HG03045 (cell line): ENCODE results near the gene ECT2.
A peak's percentile ranks its signal among the peaks of the same experiment; 100 is the strongest.
"Not testable (repeated sequence)": the region's sequence is repeated elsewhere in the genome, so short reads cannot be mapped to it uniquely, and the experiment has no call there.

Experiments
- ATAC-seq: cut with Tn5 transposase; IDR thresholded peaks from one replicate; pipeline ENCODE4 v1.9.1; 2021; ENCODE audit warnings: mild to moderate bottlenecking, moderate library complexity; ENCODE audit not compliant: unreplicated experiment

Gene ECT2, protein sequence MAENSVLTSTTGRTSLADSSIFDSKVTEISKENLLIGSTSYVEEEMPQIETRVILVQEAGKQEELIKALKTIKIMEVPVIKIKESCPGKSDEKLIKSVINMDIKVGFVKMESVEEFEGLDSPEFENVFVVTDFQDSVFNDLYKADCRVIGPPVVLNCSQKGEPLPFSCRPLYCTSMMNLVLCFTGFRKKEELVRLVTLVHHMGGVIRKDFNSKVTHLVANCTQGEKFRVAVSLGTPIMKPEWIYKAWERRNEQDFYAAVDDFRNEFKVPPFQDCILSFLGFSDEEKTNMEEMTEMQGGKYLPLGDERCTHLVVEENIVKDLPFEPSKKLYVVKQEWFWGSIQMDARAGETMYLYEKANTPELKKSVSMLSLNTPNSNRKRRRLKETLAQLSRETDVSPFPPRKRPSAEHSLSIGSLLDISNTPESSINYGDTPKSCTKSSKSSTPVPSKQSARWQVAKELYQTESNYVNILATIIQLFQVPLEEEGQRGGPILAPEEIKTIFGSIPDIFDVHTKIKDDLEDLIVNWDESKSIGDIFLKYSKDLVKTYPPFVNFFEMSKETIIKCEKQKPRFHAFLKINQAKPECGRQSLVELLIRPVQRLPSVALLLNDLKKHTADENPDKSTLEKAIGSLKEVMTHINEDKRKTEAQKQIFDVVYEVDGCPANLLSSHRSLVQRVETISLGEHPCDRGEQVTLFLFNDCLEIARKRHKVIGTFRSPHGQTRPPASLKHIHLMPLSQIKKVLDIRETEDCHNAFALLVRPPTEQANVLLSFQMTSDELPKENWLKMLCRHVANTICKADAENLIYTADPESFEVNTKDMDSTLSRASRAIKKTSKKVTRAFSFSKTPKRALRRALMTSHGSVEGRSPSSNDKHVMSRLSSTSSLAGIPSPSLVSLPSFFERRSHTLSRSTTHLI

DNA sequence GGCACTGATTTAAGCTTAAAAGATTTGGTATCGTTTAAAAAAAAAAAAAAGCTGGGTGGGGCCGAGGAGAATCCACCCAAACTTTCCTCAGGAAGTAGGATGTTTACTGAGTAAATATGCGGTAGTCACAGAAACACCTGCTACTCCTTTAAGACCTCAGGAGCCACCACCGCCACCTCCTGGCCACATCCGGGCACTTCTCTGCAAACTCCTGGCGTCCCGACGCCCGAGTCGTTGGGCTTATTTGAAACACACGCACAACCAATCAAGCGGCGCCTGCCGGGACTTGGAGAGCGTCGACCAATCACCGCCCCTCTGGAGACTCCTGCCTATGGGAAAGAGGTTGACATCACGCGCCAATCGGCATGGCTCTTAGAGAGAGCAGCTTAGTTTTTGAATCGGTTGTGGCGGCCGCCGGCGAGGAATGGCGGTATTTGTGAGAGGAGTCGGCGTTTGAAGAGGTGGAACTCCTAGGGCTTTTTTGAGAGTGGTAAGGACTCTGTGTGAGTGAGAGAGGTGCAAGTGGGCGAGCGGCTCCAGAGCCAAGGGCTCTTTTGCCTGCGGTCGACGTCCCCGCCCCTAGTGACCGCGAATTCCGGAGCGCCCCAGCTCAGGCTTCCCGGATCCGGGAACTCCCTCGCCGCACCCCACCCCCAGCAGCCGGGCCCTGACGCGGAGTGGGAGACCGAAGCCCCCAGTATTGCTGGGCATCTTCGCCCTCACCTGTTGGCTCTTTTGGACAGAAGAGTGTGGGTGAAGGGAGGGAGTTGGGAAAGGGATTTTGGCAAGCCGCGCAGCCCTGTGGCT, at the start of gene ECT2:
ECT2 (plus strand) TSS at position 359 of the 807 bp plus-strand sequence. CDS start 3,805 bp downstream, outside the sequence.
- peak; percentile 99 for ATAC-seq

DNA sequence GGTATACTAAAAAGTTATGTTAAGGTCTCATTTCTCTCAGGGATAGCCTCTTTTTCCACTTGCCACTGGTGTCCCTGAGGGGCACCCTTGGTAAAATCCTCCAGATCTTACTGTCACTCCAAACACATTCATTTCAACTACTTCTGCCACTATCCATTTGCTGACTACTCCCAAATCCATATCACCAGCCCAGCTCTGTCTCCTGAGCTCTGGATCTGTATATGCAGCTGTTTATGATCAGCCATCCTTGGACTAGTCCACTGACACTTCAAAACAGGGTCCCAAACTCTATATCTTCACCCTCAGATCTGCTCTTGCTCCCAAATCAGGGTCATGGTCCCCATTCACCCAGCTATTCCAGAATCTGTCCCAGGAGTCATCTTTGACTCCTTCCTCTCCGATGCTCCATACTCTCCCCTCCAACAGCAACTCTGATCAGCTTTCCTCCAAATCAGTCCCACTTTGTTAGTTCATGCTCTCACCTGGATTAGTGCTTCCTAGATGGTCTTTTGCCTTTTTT, 49.5 kb upstream of the ECT2 start:
- ATAC-seq, result no peak

DNA sequence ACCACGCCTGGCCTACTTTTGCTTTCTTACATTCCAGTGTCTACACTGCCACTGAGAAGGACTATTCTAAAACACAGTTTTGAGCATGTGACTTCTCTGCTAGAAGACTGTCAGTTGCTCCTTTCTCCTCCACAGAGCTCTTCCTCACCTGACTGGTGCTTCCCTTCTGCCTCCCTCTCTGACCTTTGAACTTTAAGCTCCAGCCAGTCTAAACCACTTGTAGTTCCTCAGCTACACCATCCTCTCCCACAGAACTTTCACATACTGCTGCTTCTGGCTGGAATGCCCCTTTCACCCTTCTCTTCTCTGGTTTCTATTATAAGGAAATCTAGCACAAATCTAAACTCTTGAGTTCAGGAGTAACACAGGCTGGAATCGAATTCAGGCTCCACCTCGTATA, 48.8 kb upstream of the ECT2 start:
- ATAC-seq, result no peak

- no peak for ATAC-seq
Measured at GRCh38 chr3:172702256-172702655, 48.3 kb upstream of the ECT2 start.

- not testable (repeated sequence) for ATAC-seq
Measured at GRCh38 chr3:172702731-172703130, 47.8 kb upstream of the ECT2 start.

DNA sequence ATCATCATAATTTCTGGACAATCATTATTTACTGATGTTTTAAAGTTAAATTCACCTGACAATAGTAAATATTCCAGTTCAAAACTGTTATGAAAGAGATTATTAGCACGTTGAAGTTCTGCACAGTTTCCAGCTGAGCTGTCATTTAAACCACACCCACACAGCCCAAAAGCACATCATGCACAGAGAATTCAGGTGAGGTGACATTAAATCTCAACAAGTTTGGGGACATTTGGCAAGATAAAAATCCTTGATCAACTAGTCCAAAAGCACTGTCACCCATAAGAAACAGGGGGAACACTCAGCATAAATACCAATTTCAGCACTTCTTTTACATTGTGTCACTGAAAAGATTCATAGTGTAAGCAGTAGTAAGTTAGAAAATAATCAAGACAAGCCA, 46.5 kb upstream of the ECT2 start:
- ATAC-seq, result no peak

- ATAC-seq, result no peak
Measured at GRCh38 chr3:172705170-172705569, 45.4 kb upstream of the ECT2 start.

DNA sequence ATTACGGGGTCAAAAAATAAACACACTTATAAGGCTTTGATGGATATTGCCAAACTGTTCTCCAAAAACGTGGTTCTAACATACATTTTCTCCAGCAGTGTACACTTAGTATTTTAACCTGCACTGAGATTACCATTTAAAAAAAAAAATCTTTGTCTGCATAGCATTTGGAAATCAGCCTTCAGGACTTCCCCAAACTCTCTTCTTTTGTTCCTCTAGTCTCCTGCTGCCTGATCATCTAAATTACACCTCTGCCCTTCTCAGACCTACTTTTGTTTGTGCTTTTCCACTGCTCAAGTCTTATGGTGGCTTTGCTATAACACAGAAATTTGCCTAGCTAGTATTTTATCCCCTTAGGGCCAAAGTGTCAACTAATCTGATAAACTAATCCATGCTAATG, 43.5 kb upstream of the ECT2 start:
- no peak for ATAC-seq

GRCh38 chr3:172707967-172708366, 42.6 kb upstream of the ECT2 start:
- ATAC-seq, result no peak

DNA sequence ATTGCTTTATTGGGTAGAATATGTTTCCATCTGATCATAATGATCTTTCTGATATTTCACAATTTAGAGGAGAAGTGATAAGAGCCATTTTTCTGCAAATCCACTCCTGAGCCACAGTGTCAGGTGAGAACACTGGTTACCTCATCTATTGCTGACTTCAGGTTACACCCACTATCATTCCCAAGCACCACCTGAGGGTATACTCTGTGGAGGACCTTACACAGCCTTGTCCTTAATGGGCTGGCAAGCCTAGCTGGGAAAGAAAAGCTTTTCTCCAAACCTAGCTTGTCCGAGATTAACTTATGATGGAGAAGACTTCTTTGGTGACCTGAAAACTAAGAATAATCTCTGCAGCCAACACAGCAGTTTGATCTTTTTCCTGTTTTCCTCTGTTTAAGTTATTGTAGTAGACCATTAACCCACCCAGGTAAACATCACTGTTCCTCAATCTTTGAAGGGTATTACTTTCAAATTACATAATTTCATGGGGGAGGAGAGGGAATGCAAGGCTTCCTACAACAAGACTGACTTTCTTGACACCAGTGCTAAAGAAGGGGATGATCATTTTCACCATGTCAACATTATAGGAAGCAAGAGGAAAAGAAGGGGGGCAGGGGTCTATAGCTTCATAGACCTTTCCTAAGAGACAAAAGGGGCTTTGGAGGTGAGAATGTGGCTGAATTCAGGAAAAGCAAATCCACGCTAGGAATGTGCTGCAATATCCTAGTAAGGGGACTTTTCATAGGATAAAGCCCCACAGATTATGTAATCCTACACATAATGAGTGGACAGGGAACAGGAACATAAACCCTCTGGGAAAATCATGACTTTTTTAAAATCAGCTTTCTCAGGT, 41.4 kb upstream of the ECT2 start:
- no peak for ATAC-seq

GRCh38 chr3:172709774-172710663, 40.5 kb upstream of the ECT2 start:
- peak; percentile 2 for ATAC-seq

GRCh38 chr3:172710664-172711453, 39.7 kb upstream of the ECT2 start, which contains the start of gene NCEH1:
TSS of gene NCEH1 (minus strand) at chr3:172711067. CDS start at chr3:172710984, 83 bp downstream.
- ATAC-seq, result peak; percentile 100

DNA sequence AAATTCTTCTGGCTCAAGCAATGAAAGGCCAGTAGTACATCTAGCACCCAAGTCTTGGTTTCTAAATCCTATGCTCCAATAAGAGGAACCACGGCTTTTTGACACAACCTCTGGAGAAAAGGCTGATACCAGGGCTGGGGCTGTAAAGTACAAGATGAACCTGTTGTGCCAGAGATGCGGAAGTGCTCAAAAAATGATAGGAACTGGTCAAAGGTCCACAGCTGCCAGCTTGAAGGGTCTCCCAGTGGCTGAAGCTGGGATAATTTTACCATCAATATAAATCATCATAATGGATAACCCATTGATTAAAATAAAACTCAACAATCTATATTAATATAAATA, 39.1 kb upstream of the ECT2 start:
- ATAC-seq, result no peak

DNA sequence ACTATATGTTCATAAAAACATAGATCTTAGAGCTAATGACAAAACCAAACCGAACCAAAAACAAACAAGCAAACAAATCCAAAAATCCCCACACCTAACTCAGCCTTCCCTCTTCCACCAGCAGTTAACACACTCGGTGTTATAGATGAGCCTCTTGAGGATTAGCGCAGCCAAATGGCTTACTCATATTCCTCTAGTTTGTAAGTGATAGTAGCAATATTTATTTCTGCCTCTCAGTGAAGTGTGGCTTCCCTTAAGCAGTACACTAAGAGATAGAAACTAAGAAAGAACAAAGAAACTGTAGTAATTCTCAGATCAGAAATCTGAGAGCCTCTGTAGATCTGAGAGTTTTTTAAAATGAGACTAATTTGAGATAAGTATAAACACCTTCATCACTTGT, 37.2 kb upstream of the ECT2 start:
- no peak for ATAC-seq

DNA sequence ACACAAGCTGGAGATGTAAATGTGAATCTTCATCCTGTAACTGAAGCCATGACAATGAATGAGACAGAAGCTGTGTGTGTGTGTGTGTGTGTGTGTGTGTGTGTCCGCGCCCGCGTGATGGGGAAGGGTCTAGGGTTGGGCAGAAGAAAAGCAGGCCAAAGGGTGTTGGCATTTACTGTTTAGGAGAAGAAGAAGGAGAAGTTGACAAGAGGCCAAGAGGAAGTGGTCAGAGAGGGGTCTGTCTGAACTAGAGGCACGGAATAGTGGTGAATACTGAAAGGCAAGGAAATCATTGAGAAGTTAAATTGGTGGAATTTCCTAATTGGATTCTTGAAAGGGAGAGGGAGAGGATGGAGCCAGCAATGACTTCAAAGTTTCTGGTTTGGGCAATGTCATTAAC, 34.0 kb upstream of the ECT2 start:
- ATAC-seq, result no peak

DNA sequence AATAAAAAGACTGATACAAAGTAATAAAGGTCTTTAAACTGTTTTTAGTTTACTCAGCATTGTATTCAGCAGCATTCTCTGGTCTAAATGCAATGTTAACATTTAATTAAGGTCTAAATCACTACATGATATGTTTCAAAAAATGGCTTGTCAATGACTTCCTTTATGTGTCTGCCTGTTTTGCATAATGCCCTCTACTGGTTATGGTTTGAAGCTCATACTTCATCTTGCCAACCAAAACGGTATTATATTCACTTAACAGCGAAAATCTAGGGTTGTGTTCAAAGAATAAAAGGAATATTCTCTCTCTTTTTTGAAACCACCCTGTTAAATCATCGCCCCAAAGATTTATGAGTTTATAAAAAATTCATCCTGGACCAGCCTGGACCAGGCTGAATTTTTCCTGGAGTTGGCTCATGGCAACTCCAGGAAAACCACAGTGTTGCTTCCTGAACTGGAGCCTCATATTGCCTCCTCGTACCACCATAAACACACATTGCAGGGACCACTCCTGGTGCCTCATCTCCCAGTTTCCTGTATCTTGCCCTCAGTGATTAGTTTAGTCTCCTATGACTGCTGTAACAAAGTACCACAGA, 32.9 kb upstream of the ECT2 start:
- no peak for ATAC-seq

DNA sequence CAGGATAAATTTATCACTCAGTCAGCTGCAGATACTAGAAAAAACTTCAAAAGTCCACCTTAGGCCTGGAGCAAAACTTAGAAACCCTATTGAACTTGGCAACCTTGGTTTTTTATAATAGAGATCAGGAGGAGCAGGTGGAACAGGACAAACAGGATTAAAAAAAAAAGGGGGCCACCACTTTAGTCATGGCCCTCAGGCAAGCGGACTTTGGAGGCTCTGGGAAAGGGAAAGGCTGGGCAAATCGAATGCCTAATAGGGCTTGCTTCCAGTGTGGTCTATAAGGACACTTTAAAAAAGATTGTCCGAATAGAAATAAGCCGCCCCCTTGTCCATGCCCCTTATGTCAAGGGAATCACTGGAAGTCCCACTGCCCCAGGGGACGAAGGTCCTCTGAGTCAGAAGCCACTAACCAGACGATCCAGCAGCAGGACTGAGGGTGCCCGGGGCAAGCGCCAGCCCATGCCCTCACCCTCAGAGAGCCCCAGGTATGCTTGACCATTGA, 27.9 kb upstream of the ECT2 start:
- ATAC-seq, result not testable (repeated sequence)
